ENCODE data around the gene CD2BP2.

GRCh38 chr16:30382111-30382881 is 27.2 kb upstream of the CD2BP2 start, which contains the start of gene SEPTIN1:
- TF ChIP-seq POLR2A (IDR thresholded peaks at IDR 0.05) (peak in 1 of 4 donors; percentile 32), CTCF (IDR thresholded peaks at IDR 0.05) (no peak)

Data from esophagus squamous epithelium (tissue), 4 donors.